OCI-LY7 (cell line): ENCODE data around the gene CYP39A1. TPM values are rescaled to one million over a fixed set of nuclear protein-coding genes. Genes with fewer than 3 reads are reported as not detected.

ENCODE experiments used
- BruUV-seq: library from RNA; stranded (reverse); fragments of 400-500 nt; replicated peaks from 2 replicates; lab custom pipeline; 2021; lab: Mats Ljungman, UMichigan
- CTCF ChIA-PET: fragments of 300-600 bp; sonication (Branson Sonifier 250); formaldehyde crosslinking; loops from one replicate; lab custom pipeline; 2022; ENCODE audit warnings: antibody characterized with exemption; ENCODE audit not compliant: unreplicated experiment; lab: Charles Lee
- POLR2A ChIA-PET: fragments of 300-600 bp; sonication (Branson Sonifier 250); formaldehyde crosslinking; loops from one replicate; lab custom pipeline; 2022; ENCODE audit warnings: antibody characterized with exemption; lab: Charles Lee
- DNase-seq: peaks from one replicate; pipeline ENCODE4 v3.0.0-alpha.2; 2015; ENCODE audit warnings: low spot score
- H2AFZ ChIP-seq: fragments of 200-600 bp; sonication (generic), shearing (Covaris generic); 2 replicates; pipeline ENCODE4 v1.6.1; 2014; ENCODE audit warnings: mild to moderate bottlenecking, antibody characterized with exemption, low read length, moderate library complexity
- H3K27ac ChIP-seq: fragments of 200-600 bp; sonication (generic); 2 replicates; pipeline ENCODE4 v1.5.1; 2014; ENCODE audit warnings: mixed run types, low read depth, mild to moderate bottlenecking, moderate library complexity, low read length, inconsistent platforms; ENCODE audit not compliant: poor library complexity, severe bottlenecking
- H3K36me3 ChIP-seq: fragments of 200-600 bp; sonication (generic); 2 replicates; pipeline ENCODE4 v1.6.1; 2014; ENCODE audit warnings: mild to moderate bottlenecking, antibody characterized with exemption, low read length, moderate library complexity, mixed read lengths; ENCODE audit not compliant: insufficient read depth
- H3K4me1 ChIP-seq: fragments of 200-600 bp; sonication (generic); 2 replicates; pipeline ENCODE4 v1.5.1; 2014; ENCODE audit warnings: mild to moderate bottlenecking, low read length; ENCODE audit not compliant: insufficient read depth, poor library complexity, severe bottlenecking
- H3K4me2 ChIP-seq: fragments of 200-600 bp; sonication (generic); 2 replicates; pipeline ENCODE4 v1.6.1; 2014; ENCODE audit warnings: mild to moderate bottlenecking, low read length
- H3K4me3 ChIP-seq: fragments of 200-600 bp; sonication (generic); 2 replicates; pipeline ENCODE4 v1.5.1; 2014; ENCODE audit warnings: mild to moderate bottlenecking, low read depth, low read length; ENCODE audit not compliant: poor library complexity, severe bottlenecking
- H3K79me2 ChIP-seq: fragments of 200-600 bp; sonication (generic); 2 replicates; pipeline ENCODE4 v1.6.1; 2016; ENCODE audit warnings: low read depth, mild to moderate bottlenecking, low read length, moderate library complexity, mixed read lengths; ENCODE audit not compliant: insufficient read depth
- H3K9me2 ChIP-seq: fragments of 200-600 bp; sonication (generic); 2 replicates; pipeline ENCODE4 v1.6.1; 2016; ENCODE audit warnings: mild to moderate bottlenecking, low read length, mixed read lengths; ENCODE audit not compliant: insufficient read depth
- H3K9me3 ChIP-seq: fragments of 200-600 bp; sonication (generic); 2 replicates; pipeline ENCODE4 v1.6.1; 2014; ENCODE audit warnings: mild to moderate bottlenecking, mixed run types, low read length, mixed read lengths
- H4K20me1 ChIP-seq: fragments of 200-600 bp; sonication (generic); 2 replicates; pipeline ENCODE4 v1.6.1; 2014; ENCODE audit warnings: mild to moderate bottlenecking, antibody characterized with exemption, low read length, moderate library complexity, mixed read lengths; ENCODE audit not compliant: insufficient read depth
- CTCF ChIP-seq: fragments of 200-600 bp; sonication (generic); conservative IDR thresholded peaks from 2 replicates; pipeline ENCODE4 v1.5.1; 2014; ENCODE audit warnings: mild to moderate bottlenecking, antibody characterized with exemption, low read length, moderate library complexity, mixed read lengths
- EZH2phosphoT487 ChIP-seq: fragments of 200-600 bp; sonication (generic); IDR thresholded peaks from 2 replicates; pipeline ENCODE4 v1.6.1; 2018; ENCODE audit warnings: low read depth, borderline replicate concordance, mild to moderate bottlenecking, mixed run types, antibody characterized with exemption, low read length, moderate library complexity, mixed read lengths
- intact Hi-C: fragments of 100-400 bp; cut with micrococcal nuclease; formaldehyde crosslinking; loops from one replicate; pipeline ENCODE4 v1.10.0; 2022; ENCODE audit not compliant: unreplicated experiment
- total RNA-seq, 2 experiments: library from RNA; depleted of rRNA in 1 of 2; stranded (reverse); fragments of >200 nt in 1 of 2; shearing (Covaris generic) in 1 of 2; gene quantifications; 2 replicates each; pipeline ENCODE4 v1.2.3, GENCODE V29; 2014 to 2022

CYP39A1 gene
- total RNA-seq, 2 experiments from 2014 or later, result 13.4 to 24.5 TPM

GRCh38 chr6:46511320-46511719 lies 141.3 kb downstream of the CYP39A1 start:
- no peaks in the 10 kb centered on the region for H4K20me1 ChIP-seq
- BruUV-seq, result no TSS peak
- H3K36me3 ChIP-seq, result no peaks in the 10 kb centered on the region
- H3K27ac ChIP-seq, result no peak overlapping the region
- DNase-seq, result no peak
- no peaks in the 10 kb centered on the region for H3K4me1 ChIP-seq
- no peaks in the 10 kb centered on the region for H3K9me3 ChIP-seq
- no peak overlapping the region for H3K4me3 ChIP-seq
- CTCF ChIA-PET, result no interaction called here
- no peaks in the 10 kb centered on the region for H3K9me2 ChIP-seq
- H3K79me2 ChIP-seq, result no peaks in the 10 kb centered on the region
- TF ChIP-seq EZH2phosphoT487, result no peak
- TF ChIP-seq CTCF, result no peak
- POLR2A ChIA-PET, result interaction anchor here (1.0 to 2.1 kb wide), 3 partner anchors 10 to 11 kb away, joined by 3 to 5 read pairs (median 5); no protein-coding TSS in a partner anchor
- H2AFZ ChIP-seq, result no peak overlapping the region
- H3K4me2 ChIP-seq, result no peak overlapping the region
- intact Hi-C loops, result no loop called here

- intact Hi-C loops, result no loop called here
- no peaks in the 10 kb centered on the region for H3K36me3 ChIP-seq
- POLR2A ChIA-PET, result interaction anchor here (0.8 to 1.1 kb wide), 2 partner anchors 9 kb away, joined by 3 read pairs; no protein-coding TSS in a partner anchor
- BruUV-seq, result no TSS peak
- H3K4me2 ChIP-seq, result no peak overlapping the region
- no peak for DNase-seq
- H3K4me3 ChIP-seq, result no peak overlapping the region
- no peak for TF ChIP-seq EZH2phosphoT487
- no peak for TF ChIP-seq CTCF
- H3K4me1 ChIP-seq, result no peaks in the 10 kb centered on the region
- H3K79me2 ChIP-seq, result no peaks in the 10 kb centered on the region
- CTCF ChIA-PET, result no interaction called here
- H3K27ac ChIP-seq, result no peak overlapping the region
- H4K20me1 ChIP-seq, result no peaks in the 10 kb centered on the region
- H3K9me2 ChIP-seq, result no peaks in the 10 kb centered on the region
- H3K9me3 ChIP-seq, result no peaks in the 10 kb centered on the region
- H2AFZ ChIP-seq, result no peak overlapping the region
Observed at GRCh38 chr6:46510651-46511050, 142.0 kb downstream of the CYP39A1 start.

- H3K4me1 ChIP-seq, result no peaks in the 10 kb centered on the region
- CTCF ChIA-PET, result no interaction called here
- H2AFZ ChIP-seq, result no peak overlapping the region
- H3K79me2 ChIP-seq, result no peaks in the 10 kb centered on the region
- H3K27ac ChIP-seq, result no peak overlapping the region
- no peaks in the 10 kb centered on the region for H4K20me1 ChIP-seq
- no peaks in the 10 kb centered on the region for H3K36me3 ChIP-seq
- no peak overlapping the region for H3K4me3 ChIP-seq
- no peaks in the 10 kb centered on the region for H3K9me2 ChIP-seq
- intact Hi-C loops, result no loop called here
- TF ChIP-seq CTCF (no peak), EZH2phosphoT487 (no peak)
- no TSS peak for BruUV-seq
- POLR2A ChIA-PET, result interaction anchor here (0.8 to 1.1 kb wide), 2 partner anchors 9 kb away, joined by 3 read pairs; no protein-coding TSS in a partner anchor
- no peaks in the 10 kb centered on the region for H3K9me3 ChIP-seq
- no peak for DNase-seq
- H3K4me2 ChIP-seq, result no peak overlapping the region
Observed at GRCh38 chr6:46509981-46510510, 142.6 kb downstream of the CYP39A1 start.
